Urothelium cell line (cell line): ENCODE results near the gene TM4SF18.
A peak's percentile ranks its signal among the peaks of the same experiment; 100 is the strongest.

Experiments used
- DNase-seq: peaks from one replicate; pipeline ENCODE4 v3.0.0; 2011; ENCODE audit warnings: low spot score, mixed read lengths
- FAIRE-seq: peaks from 2 replicates; lab custom pipeline; 2011; peaks lifted over from hg19 to GRCh38; lab: Jason Lieb, UNC

The TM4SF18 gene

DNA sequence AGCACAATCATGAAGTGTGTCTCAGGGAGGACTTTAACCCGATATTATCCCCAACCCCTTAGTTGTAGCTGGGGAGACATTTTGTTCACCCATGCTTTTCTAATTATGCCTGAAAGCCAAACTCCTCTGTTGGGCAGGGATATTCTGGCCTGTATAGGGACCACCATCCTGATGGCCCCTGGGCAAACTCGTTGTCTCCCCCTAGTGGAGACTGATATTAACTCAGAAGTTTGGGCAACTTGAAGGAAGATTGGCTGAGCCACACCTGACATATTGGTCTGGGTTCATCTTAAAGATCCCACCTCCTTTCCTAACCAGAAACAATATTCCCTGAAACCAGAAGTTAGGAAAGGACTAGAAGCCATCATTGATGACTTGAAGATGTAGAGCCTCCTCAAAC, 42.3 kb downstream of the TM4SF18 start:
- FAIRE-seq (no peak), DNase-seq (no peak)

DNA sequence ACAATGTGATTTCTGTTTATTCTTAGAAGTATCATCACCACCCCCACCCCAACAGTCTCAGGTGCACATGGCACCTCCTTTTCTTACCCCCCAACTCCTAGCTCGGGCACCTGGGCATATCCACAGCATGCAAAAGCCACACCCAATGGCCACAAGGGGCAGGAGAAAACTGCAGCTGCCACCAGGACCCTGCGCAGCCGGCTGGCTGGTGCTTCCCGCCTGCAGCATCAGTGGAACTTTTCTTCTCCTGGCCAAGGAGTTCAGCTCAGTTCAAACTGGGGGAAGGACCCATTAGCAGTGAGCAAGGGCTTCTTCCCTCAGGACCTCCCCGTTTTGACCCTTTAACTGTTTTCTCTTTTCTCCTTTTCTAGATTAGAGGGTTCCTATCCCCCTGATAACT, 44.8 kb downstream of the TM4SF18 start:
- FAIRE-seq (no peak), DNase-seq (no peak)

DNA sequence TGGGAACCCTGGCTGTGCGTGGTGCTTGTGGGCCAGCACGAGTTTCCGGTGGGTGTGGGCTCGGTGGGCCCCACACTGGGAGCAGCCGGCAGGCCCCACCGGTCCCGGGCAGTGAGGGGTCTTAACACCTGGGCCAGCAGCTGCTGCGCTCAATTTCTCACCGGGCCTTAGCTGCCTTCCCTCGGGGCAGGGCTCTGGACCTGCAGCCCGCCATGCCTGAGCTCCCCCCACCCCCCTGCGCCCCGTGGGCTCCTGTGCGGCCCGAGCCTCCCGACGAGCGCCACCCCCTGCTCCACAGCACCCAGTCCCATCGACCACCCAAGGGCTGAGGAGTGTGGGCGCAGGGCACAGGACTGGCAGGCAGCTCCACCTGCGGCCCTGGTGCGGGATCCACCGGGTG, 49.4 kb downstream of the TM4SF18 start:
- FAIRE-seq (no peak), DNase-seq (no peak)

DNA sequence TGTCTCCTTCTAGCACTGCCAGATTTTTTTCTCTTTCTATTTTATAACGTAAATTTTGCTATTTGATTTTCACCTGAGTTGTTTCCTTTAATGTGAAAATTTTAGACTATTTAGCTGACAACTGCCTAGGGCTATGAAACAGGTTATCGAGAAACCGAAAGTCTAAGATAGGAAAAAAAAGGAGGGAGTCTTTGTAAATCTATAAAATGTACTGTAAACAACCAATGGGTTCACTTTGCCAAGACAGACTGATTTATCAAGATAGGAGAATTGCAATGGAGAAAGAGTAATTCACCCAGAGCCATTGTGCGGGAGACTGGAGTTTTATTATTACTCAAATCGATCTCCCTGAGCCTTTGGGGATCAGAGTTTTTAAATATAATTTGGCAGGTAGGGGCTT, 50.0 kb downstream of the TM4SF18 start:
- FAIRE-seq (no peak), DNase-seq (no peak)

DNA sequence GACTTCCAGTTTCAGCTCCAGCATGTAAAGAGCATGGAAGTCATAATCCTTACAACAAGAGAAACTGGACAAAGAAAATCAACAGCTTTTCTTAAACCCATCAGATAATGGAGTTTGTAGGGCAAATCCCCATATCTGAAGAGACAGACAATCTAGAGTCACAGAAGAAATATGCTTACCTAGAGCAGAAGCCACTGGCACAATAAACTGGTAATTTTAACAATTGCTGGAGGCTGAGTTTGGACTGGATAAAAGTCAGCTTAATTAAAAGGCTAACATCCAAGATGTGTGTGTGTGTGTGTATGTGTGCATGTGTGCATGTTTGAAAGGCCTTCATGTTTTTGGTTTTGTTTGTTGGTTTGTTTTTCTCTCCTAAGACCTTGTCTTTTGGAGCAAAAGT, 50.6 kb downstream of the TM4SF18 start:
- no peak for DNase-seq

DNA sequence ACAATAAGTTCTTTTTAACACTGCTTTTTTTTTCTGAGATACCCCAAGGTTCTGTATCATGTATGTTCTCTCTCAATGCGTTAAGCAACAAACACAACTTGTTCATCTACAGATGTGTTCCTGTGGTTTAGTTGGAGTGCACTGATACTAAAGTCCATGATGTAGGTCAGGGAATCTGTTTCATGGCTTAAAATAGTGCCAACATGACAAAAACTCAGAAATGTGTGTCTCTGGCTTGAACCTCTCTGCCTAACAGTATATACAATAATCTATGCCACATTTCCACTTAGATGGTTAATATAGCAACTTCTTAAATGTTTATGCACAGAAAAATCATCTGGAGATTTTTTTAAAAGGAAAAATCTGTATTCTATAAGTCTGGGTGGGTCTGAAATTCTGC, 51.1 kb downstream of the TM4SF18 start:
- no peak for DNase-seq
- FAIRE-seq: no peak

More for the DNA sequence above, 50.6 kb downstream of the TM4SF18 start:
- no peak for FAIRE-seq

DNA sequence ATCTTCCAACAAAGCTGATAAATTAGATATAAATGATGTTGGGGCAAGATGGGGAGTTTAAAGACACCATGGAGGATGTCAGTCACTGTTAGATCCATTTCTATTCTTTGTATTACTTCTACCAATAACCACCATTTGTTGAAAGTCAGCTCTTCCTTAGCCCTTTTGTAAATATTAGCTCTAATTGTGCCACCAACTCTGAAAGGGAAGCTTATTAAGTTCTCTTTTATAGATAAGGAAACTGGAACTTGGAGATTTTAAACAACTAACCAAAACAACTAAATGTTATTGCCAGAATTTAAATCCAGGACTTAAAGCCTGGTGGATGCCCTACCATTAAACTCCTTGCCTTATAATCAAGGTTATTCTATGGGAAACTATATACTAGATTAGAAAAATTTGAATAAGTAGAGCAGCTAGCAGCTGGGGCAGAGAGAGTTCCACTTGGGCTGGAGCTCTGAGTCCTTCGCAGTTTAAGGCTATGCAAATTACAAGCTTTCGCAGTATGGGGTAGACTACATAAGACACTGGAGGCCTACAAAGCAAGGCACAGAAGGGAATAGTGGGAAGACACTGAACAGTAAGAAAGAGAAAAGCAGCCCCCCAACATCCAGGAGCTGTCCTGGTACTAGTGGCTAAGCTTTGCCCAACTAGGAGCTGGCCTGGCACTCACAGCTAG, 52.6 kb downstream of the TM4SF18 start:
- FAIRE-seq: no peak

DNA sequence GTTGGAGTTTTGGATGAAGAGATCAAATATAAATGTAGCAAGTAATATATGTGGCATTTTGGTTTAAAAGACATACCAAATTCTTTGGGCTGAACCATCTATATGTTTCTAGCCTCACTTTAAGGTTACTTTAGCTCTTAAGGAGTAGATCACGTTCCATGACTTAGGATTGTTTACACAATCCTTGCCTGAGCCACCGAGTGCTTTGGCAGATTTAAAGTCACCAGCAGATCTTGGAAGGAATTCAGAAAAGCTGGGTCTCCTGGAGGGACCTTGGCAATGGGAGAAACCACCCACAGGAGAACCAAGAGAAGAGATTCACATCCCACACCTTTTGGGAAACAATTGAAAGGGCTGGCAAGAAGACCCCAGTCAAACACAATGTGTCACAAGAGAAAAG, 54.5 kb downstream of the TM4SF18 start:
- DNase-seq: no peak
- FAIRE-seq: no peak

More for the DNA sequence above, 52.6 kb downstream of the TM4SF18 start:
- no peak for DNase-seq

DNA sequence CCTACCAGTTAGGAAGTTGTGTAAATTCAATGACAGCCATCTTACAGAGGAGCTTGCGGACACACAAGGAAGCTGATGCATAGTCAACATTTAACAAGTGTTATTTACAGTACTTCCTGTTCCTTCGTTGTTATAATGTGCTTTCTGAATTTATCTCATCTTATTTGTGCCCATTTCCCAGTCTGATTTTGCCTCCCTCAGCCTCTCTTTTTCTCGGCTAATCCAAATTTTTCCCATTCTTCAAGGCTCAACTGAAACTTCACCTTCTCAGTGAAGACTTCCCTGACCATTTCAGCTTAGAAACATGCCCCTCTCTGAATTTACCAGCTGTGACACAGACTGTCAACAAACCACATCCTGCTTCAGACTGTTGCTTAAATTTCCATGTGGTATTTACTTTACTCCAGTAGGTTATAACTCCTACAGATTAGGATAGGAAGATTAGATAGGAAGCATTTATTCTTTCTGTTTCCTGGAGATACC, 56.1 kb downstream of the TM4SF18 start:
- FAIRE-seq (no peak), DNase-seq (peak; percentile 36)

DNA sequence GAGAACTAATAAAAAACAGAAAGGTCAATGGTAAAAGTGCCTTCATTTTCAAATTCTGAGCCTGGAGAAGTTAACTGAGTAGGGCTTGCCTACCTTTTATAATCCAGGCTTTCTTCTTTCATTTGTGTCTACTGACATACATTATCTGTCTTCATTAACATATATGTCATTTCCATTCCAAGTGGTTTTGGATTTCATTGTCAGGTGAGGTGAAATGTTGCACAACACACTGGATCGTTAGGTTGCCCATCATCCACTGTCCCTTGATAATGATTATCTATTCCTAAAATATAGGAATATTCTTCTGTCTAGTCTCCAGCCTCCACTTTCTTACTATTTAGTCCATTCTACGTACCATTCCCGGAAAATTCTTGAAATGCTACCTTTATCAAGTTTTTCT, 56.8 kb downstream of the TM4SF18 start:
- FAIRE-seq (no peak), DNase-seq (no peak)

DNA sequence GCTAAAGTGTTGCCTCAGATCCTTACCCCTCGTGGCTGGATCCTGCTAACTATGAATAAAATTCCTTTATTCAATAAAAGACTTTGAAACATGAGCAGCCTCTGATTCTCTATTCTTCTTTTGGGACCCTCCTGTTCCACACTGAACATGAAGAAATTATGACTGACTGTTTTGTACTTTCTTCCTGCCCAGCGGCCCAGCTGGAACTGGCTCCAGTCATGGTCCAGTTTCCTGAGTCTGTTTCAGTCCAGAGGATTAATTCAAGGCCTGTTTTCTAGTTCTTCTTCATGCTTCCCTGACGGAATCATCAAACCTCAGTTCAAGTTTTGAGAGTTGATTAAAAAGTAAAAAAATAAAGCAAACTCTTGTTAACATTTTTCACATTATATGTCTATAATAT, 59.2 kb downstream of the TM4SF18 start:
- FAIRE-seq: no peak

DNA sequence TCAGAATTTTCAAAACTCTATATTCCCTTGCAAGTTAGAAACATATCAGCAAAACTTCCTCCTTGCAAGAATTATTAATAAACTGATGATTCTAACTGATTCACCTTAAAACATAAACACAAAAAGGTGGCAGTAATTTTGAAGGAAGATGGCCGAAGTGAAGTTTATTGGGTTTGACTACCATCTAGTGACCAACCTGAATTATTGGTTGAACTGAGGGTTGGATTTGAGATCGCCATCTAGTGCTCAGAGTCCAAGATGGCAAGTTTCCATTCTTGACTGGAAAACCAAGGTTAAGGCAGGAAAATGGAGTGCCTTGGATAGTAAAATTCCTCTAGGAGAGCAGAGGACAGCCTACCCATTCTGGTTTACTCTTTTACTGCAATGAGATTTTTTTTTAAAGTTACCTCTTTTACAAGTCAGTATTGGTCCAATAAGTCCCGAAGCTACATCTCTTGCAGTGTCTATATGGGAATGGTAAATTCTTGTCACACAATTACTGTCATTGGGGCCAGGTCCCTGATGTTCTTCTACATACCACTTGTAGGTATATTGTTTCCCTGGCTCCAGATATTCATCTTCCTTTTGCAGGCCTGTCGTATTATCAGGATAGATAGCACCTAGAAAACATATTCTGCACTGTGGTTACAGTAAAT, 60.2 kb downstream of the TM4SF18 start:
- FAIRE-seq (no peak), DNase-seq (peak; percentile 52)

More for the DNA sequence above, 59.2 kb downstream of the TM4SF18 start:
- DNase-seq: no peak

DNA sequence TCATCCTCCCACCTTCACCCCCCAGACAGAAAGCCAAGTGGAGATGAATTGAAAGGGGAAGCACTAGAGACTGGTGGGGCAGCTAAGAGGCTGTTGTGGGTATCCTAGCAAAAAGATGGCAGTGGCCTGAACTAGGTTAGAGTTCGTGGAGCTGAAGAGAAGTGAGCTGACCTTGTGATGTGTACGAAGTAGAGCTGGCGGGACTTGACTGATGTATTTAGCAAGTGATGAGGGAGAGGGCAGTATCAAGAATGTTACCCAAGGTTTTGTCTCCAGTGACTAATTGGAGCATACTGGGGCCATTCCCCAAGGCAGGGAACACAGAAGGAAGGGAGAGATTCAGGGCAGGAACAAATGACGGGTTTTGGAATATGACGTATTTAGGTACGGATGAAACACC, 61.8 kb downstream of the TM4SF18 start:
- no peak for DNase-seq
- no peak for FAIRE-seq

DNA sequence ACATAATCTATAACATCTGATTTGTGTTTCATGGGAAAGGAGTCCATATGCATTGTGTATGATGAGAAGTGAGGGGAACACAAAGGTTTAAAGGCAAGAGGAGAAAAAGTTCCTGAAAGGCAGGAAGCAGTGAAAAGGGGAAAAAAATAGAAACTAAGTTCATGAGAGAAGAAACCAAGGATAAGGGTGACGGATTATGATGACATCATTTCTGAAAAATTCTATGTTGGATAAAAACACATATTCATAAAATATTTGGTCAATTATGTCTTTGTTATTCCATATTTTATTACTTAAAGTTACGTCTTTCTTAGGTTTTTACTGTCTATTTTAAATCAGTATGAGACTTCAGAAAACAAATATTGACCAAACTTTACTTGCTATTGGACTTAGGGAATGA, 63.3 kb downstream of the TM4SF18 start:
- FAIRE-seq: no peak

DNA sequence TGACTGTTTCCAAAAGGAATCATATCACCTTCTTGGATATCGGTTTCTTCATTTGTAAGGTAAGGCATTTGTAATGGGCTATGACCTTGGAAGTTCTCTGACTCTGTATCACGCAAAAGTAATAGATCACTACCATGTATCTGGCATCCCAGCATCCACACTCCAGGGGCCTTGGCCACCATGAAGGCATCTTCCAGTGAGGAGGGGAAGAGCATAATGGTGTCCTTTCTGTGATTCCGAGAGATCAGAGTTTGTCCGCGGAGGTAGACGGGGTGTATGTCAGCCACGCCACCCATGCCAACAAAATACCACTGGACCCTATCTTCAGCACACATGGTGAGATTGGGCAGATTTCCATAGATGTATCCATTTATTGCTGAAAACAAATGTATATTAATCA, 63.7 kb downstream of the TM4SF18 start:
- no peak for DNase-seq
- no peak for FAIRE-seq

More for the DNA sequence above, 63.3 kb downstream of the TM4SF18 start:
- DNase-seq: no peak
